Epithelial cell of esophagus (primary cell): Measurements from ENCODE around the gene CNNM4.
A peak's percentile ranks its signal among the peaks of the same experiment; 100 is the strongest.

Experiments used
- DNase-seq: peaks from one replicate; pipeline ENCODE4 v3.0.0; 2010; ENCODE audit warnings: low read depth
- H3K4me3 ChIP-seq: 2 replicates; pipeline ENCODE4 v1.5.1; 2011; ENCODE audit warnings: mild to moderate bottlenecking, low read length, control low read depth
- TF ChIP-seq, protein P1 (sequence below): IDR thresholded peaks from 2 replicates; pipeline ENCODE4 v1.5.1; 2011; ENCODE audit warnings: low read depth, mild to moderate bottlenecking, low read length, control low read depth, inconsistent platforms; ENCODE audit not compliant: insufficient read depth; ENCODE audit errors: missing control alignments

CNNM4 gene

DNA sequence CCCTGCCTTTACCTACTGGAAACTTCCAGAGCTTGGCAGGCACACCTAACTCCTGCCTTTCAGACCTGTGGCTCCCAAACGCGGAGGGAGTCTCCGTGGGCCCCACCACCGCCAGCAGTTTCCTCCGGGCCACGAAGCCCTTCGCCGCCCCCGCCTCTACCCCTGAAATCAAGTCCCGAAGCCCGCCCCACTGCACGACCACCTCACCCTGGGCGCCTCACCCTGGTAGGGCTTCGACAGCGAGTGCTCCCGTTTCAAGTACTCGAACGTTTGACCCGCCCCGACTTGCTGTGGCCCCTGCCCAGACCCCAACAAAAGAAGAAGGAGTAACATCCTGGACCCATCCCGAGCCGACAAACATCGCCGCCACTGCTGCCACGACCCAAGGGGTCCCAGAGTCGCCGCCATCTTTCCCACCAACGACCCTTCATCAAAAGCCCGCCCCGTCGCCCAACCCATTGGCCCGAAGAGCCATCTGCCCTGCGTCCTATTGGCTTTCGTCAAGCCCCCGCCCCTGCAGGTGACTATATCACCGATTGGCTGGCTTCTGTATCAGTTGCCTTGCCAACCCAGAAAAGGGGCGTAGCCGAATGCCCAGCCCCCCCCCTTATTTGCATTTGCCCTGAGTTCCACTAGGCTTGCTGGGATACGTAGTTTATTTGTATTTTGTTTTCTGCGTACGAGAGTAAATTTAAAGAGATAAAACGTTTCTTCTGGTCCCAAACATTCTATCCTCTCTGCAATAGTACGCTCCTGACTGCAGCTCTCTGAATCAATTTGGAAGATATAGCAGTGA is 20.9 kb upstream of the CNNM4 start, which contains the start of gene LMAN2L:
LMAN2L (minus strand) TSS at position 432 of the 796 bp plus-strand sequence; CDS start at position 408, 24 bp downstream.
- TF ChIP-seq, protein P1, sequence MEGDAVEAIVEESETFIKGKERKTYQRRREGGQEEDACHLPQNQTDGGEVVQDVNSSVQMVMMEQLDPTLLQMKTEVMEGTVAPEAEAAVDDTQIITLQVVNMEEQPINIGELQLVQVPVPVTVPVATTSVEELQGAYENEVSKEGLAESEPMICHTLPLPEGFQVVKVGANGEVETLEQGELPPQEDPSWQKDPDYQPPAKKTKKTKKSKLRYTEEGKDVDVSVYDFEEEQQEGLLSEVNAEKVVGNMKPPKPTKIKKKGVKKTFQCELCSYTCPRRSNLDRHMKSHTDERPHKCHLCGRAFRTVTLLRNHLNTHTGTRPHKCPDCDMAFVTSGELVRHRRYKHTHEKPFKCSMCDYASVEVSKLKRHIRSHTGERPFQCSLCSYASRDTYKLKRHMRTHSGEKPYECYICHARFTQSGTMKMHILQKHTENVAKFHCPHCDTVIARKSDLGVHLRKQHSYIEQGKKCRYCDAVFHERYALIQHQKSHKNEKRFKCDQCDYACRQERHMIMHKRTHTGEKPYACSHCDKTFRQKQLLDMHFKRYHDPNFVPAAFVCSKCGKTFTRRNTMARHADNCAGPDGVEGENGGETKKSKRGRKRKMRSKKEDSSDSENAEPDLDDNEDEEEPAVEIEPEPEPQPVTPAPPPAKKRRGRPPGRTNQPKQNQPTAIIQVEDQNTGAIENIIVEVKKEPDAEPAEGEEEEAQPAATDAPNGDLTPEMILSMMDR: no peak
- DNase-seq: peak; percentile 98
- peak within 1 kb of the TSS; percentile 73 for H3K4me3 ChIP-seq

GRCh38 chr2:96747061-96747617 is 13.6 kb upstream of the CNNM4 start:
- TF ChIP-seq, protein P1: no peak
- DNase-seq: no peak
- H3K4me3 ChIP-seq: no peak overlapping the region

GRCh38 chr2:96751800-96752199 is 8.9 kb upstream of the CNNM4 start:
- H3K4me3 ChIP-seq: no peak overlapping the region
- DNase-seq: no peak
- TF ChIP-seq, protein P1: no peak

GRCh38 chr2:96753661-96754282 is 6.9 kb upstream of the CNNM4 start:
- DNase-seq: peak; percentile 72
- H3K4me3 ChIP-seq: no peak overlapping the region
- TF ChIP-seq, protein P1: no peak

DNA sequence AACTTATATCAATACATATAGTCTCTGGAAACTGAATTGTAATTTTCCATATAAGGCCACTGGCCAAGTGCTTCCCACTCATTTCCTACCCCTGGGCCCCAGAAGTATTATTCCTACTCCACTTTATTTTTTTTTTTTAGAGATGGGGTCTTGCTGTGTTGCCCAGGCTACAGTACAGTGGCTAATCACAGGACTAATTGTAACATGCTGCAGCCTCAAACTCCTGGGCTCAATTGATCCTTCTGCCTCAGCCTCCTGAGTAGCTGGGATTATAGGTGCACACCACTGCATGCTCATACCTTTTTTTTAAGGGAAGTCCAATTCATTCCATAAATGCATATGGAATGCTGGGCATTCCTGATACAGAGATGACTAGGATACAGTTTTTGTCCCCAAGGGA is 6.4 kb upstream of the CNNM4 start:
- no peak overlapping the region for H3K4me3 ChIP-seq
- no peak for DNase-seq
- TF ChIP-seq, protein P1: no peak

GRCh38 chr2:96756788-96757476 is 3.8 kb upstream of the CNNM4 start:
- DNase-seq: no peak
- no peak overlapping the region for H3K4me3 ChIP-seq
- TF ChIP-seq, protein P1: no peak
